GM21390 (cell line): ENCODE measurements around the gene ADAMTS16.

ENCODE experiments used
- ATAC-seq: cut with Tn5 transposase; IDR thresholded peaks from one replicate; pipeline ENCODE4 v1.9.1; 2021; ENCODE audit not compliant: unreplicated experiment

The ADAMTS16 gene

DNA sequence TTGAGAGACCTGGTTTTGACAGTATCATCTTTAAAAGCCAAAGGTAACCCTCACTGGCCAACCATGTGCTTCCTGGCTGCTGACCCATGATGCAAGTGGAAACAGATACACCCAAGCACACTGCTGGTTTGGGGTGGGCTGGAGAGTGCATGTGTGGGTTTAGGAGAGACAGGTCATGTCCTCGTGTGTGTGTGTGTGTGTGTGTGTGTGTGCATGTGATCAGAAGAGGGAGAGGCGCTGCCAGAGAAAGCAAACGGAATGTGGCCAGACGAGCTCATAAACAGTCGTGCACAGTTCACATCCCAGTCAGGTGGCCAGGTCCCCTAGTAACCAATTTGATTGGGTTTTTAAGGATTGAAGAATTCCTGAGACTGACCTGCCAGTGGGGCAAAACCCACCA lies 169.5 kb downstream of the ADAMTS16 start:
- no peak for ATAC-seq

DNA sequence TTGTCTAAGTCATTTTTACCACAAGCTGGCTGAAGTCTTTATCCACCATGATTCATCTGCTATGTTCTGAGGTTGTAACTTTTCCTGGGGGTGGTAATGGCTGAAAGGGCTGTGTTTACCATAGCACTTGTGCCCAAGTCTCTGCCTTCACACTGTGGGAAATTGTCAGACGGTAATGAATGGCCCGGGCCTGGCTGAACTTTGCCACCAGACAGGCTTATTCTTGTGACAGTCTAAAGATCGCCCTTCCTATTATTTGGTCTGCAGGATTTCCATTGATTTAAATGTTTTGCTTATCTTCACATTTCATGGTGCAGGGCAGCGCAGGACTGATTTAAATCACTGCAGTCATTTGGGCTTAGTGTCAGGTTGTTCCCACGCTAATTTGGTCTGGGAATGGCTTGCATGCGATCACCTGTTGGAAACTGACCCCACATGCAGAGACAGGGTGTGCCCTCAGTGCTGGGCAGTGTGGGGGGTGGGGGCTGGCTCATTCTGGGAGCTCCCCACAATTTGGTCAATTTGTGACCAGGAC lies 173.0 kb downstream of the ADAMTS16 start:
- no peak for ATAC-seq

DNA sequence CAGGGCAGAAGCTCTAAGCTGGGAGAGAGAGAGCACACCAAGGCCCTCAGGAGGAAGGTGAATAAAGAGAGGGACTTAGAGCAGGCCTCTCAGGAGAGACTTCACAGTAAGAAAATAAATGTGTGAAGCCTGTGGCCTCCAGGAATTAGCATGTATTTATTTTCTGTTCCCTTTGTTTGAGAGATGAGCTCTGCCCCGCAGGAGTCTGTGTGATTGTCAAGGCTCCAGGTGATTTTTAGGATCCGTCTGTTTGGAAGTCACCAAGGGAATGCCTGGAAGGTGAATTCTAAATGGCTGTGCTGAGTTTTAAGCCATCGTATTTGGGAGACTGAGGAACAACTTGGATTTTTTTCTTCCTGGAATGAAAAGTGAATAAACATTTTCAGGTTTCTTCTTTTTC lies 174.0 kb downstream of the ADAMTS16 start:
- no peak for ATAC-seq

DNA sequence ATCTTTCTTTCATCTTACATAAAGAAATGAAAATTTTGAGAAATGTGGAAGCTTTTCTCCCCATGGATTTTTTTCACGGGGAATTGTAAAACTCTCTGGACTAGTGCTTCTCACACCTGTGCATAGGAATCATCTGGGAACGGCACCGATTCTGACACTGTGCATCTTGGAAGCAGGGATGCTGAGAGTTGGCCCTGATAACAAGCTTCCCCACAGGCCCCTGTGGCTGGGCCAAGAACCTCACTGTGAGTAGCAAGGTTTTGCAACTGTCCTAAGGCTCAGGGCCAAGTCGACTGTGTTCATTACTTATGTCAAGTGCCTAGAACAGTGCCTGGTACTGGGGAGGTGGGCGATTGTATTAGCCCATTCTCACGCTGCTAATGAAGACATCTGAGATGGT lies 174.5 kb downstream of the ADAMTS16 start:
- no peak for ATAC-seq

DNA sequence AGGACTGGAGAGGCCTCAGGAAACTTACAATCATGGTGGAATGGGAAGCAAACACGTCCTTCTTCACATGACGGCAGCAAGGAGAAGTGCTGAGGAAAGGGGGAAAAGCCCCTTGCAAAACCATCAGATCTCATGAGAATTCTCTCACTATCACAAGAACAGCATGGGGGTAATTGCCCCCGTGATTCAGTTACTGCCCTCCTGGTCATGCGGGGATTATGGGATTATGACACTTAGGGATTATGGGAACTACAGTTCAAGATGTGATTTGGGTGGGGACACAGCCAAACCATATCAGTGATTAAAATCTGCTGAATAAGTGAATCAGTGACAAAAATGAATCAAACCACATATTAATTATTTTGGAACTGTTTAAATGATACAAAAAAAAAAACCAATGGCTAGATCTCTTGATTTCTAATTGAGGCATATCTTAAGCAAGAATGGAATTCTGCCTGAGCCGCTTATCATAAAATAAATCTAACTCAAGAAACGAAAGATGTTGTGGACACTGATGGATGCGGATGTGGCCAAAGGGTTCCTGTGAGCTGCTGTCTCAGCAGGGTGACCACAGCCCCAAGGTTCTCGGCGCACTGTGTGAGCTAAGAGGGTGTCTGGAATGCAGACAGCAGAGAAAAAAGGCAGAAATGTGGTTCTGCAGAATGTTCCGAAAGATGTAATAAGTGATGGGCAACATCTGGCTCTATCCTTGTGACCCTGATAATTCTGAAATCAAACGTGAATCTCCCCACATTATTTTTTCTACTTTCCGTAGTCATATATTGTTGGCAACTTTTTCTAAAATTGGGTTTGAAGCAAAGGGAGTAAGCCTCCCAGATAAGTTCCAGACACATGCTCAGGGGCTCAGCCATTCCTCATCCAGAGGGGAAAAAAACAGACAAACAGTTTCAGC lies 175.2 kb downstream of the ADAMTS16 start:
- ATAC-seq, result no peak

DNA sequence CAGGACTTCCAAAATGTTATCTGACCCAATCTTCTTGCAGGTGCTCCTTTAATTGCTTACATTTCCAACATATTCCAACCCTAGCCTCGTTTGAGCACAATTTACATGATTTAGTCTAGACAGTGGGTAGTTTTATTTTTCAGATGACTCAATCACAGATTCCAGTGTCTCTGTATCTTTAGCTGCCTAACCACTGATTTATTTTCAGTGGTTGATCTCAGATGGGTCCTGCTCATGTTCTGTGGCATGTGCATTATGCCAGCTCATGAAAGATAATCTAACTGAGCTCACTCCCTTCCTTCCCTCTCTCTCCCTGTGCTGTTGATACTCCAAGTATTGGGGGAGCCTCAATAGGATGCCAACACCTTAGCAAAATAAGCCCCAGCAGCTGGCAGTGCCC lies 176.2 kb downstream of the ADAMTS16 start:
- no peak for ATAC-seq

DNA sequence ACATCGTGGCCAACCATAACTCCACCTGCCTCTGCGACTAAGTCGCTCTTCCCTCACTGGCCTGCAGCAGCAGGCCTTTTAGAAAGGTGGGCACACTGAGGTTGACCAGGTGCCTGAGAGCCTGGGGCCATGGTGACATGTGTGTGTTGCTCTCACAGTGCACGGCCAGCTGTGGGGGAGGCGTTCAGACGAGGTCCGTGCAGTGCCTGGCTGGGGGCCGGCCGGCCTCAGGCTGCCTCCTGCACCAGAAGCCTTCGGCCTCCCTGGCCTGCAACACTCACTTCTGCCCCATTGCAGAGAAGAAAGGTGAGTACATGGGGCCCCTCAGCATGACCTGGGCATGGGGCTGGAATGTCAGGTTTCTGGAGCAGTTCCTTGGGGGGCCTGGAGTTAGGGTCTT lies 177.8 kb downstream of the ADAMTS16 start:
- no peak for ATAC-seq

DNA sequence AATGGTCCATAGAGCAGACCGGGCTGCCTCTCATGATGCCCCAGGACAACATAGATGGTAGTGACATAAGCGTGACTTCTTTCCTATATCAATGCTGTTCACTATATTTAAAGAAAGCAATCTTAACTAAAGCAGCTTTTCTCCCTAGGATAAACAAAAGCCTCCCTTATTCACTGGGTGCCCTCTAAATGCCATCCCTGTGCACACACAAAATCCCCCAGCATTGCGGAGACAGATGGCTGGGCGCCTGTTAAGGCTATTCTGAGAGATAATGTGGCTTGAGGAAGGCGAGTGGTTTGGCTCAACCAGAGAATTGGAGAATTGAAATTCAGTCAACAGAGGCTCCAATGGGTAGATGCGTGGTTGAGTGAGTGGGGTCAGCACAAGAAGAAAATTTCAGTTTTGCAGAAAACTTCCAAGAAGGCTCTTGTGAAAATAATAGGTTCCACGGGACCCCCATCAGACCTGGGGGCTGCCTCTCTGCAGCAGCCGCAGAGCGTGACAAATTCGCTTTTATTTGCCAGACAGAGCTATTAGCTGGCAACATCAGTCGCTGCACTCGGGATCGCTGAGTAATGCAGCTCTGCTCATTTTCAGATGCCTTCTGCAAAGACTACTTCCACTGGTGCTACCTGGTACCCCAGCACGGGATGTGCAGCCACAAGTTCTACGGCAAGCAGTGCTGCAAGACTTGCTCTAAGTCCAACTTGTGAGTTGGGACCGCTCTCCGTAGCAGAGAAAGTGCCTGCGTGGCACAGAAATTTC lies 178.5 kb downstream of the ADAMTS16 start:
- ATAC-seq, result no peak

DNA sequence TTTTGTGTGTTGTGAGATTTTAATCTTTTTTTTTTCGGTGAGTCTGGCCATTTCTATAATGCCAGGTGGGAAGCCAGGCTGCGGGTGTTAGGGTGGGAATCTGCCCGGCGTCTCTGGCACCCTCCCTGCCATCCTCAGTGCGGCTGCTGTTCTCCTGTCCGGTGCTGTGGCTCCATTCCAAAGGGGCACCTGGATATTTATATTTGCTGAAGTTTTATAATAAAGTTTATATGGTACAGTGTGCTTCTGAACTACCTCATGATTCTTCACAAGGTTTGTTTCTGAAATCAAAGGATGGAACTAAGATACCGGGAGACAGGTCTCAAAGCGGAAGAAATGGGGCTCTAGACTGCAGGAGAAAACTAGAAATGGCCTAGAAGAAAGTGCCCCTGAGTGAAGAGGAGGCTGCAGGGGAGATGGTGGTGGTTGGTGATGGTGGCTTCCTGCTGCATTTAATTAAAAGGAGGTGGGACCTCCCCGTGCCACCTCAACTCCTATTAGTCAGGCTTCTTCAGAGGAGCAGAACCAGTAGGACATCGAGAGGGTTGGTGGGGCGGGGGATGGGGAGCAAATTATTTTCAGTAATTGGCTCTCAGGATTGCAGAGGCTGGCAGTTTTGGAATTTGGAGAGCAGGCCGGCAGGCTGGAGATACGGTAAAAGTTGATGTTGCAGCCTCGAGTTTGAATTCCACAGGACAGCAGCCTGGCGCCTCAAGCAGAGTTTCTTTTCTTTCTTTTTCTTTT lies 180.1 kb downstream of the ADAMTS16 start:
- no peak for ATAC-seq

DNA sequence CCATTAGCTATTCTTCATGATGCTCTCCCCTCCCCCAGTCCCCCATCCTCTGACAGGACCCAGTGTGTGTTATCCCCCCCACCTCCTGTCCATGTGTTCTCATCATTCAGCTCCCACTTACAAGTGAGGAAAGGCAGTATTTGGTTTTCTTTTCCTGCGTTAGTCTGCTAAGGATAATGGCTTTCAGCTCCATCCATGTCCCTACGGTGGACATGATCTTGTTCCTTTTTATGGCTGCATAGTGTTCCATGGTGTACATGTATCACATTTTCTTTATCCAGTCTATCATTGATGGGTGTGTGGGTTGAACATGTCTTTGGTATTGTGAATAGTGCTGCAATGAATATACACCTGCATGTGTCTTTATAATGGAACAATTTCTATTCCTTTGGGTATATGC lies 181.0 kb downstream of the ADAMTS16 start:
- ATAC-seq, result no peak

DNA sequence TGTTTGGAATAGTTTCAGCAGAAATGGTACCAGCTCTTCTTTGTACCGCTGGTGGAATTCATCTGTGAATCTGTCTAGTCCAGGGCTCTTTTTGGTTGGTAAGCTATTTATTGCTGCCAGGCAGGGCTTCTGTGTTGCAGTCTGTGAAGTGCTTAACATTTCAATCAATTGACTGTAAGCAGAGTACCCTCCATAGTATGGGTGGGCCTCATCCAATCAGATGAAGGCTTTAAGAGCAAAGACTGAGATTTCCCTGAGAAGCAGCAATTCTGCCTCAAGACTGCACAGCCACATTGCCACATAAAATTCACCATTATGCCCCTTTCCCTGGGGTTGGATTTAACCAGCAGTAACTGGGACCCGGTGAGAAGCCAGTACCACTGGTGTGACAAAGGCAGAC lies 183.4 kb downstream of the ADAMTS16 start:
- ATAC-seq, result no peak

DNA sequence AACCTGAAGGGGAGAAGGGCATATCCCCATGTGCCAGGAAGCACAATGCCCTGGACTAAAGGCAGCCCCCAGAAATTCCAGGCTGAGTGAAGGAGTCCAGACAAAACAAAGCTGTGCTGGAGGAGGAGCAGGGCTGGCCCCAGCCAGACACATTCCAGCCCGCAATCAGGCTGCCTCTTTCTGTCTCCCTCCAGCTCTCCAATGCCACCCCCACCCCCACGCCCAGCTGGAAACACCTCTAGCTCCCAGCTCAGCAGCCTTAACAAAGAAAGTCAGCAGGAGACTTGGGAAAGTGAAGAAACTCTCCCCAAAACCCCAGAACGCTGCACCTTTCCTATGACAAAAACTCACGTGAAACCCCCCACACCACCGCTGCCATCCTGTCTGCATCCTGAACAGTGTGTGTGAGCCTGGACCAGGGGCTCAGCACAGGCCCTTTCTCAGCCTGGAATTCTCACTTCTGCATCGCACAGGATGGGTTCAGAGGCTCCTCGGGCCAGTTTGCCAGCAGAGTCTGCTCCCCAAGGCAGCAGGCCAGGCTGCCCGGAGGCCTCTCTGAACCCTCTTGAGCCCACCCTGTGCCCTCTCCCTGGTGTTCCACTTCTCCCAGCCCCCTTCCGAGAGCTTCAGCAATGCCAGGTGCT lies 186.1 kb downstream of the ADAMTS16 start:
- no peak for ATAC-seq

DNA sequence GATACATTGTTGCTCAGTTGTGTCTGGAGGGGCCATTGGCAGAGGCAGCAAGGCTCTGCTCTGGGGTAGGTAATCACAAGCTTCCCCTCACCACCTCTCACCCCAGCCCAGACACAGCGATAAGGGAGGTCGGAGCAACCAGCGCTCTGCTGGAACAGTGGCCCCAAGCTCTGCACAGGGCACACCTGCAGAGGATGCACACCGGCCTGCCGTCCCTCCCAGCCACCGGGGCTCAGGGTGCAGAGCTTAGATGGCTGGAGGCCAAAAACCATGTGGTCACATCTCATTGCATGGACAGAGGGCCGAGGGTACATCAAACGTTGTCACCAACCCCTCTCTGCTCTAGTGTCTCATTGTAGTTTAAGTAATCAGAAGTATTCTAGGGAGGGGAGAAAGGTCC lies 187.0 kb downstream of the ADAMTS16 start:
- ATAC-seq, result no peak

DNA sequence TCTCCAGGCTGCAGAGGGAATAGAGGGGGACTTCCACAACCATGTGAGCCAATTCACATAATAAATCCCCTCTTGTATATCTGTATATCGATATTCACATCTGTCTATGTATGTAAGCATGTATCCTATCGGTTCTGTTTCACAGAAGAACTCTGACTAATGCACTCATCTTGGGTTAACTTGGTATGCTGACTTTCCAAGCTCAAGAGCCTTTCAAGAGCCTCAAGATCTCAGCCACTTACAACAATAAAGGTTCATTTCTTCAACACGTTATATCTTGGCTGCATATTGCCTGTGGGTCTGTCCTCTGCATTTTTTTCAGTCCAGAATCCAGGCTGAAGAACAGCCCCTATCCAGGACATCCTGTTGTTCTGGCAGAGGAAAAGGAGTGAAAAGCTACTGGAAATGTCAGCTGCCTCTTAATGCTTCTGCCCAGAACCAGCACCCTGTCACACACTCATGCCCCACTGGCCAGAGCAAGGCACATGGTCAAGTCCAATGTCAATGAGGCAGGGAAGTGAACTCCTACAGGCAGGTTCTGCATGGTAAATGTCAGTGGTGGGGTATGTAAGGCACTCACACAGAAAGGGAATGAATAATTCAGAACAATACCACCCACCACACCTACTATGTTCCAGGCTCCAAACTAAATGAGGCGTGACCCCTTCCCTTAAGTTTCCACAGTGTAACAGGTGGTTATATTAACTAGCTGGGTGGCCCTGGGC lies 190.8 kb downstream of the ADAMTS16 start:
- no peak for ATAC-seq

DNA sequence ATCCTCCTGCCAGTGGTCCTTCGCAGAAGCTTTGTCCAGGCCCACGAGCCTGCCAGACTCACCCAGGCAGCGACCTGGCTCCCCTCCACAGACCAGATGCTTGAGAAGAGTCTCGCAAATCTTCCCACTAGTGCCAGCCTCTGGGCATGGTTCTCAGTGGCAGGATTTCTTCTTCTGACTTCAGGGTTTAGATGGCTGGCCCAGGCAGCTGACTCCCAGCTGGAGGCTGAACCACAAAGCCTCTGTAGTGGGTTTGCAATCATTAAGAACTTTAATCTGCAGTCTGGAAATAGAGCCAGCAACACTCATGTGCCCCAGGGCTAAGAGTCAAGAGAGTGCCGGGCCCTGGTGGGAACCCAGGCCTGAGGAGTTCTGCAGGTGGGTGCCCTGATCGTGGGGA lies 191.7 kb downstream of the ADAMTS16 start:
- ATAC-seq, result no peak

DNA sequence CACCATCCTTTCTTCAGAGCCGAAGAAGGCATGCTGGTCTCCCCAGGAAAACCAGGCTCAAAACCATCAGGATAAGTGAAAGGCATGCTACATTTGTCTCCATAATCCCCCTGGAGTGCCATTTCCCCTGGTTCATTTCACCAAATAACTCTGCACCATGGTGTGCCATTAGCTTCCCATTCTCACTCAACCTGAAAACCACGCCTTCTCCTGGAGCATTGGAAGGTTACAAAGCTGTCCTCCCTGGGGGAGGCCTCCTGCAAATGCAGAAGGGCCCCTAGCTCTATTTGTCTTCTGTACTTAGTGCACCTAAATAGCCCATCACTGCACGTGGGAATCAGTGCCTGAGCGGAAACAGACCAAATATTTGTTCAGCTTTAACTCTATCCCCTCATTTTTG lies 192.2 kb downstream of the ADAMTS16 start:
- ATAC-seq, result no peak

DNA sequence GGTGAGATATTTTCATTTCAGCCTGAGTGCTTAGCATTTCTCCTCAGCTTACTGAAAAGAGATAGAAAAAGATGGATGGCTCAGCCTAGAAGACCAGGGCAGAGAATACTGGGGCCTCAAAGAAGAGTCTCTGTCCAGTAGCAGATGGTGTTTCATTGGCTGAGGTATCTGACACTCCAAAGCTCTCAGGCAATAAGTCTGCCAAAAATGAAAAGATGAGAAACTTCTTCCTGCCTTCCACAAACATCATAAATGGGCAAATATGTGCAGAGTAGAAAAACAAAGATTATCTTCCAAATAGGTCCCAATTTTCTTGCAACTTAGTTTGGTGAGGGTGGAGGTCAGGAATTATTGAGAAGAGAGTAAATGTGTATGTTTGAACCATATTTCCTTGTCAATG lies 195.0 kb downstream of the ADAMTS16 start:
- ATAC-seq, result no peak

DNA sequence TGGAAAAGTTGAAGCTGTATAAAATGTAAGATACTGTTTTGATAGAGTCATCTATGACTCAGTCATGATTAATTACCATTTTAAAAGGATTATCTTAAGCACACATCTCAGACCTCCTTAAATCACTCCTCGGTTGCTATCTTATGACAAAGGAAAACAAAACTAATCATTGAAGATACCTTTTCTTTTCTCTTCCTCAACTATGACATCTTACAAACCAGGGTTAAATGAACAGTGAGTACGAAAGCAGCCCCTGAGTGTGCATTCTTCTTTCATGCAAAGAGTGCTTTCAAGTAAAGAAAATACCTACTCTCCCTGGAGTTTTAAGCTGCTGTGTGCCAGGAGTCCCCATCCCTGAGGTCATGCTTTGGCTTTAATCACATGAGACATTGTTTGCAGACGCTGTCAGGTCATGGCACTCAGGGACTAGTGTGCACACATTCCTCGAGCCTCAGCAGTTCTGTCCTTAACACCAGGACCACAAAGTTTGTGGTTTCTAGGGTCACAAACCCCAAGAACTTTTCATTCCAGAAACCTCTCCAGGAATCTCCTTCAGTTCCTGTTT lies 195.7 kb downstream of the ADAMTS16 start:
- no peak for ATAC-seq

DNA sequence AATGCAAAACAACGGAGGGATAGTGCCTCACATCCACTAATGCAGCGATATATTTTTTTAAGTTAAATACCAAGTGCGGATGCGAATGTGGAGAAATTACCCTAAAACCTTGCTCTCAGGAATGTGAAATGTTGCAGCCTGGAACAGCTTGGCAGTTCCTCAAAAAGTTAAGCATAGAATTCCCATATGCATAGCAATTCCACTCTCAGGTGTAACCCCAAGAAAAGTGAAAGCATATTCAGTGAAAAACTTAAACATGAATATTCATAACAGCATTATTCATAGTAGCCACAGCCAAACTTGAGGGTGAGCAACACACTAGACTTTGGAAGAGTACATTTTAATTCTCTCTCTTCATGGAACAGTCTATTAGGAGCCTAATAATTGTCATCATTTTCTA lies 199.1 kb downstream of the ADAMTS16 start:
- ATAC-seq, result no peak

DNA sequence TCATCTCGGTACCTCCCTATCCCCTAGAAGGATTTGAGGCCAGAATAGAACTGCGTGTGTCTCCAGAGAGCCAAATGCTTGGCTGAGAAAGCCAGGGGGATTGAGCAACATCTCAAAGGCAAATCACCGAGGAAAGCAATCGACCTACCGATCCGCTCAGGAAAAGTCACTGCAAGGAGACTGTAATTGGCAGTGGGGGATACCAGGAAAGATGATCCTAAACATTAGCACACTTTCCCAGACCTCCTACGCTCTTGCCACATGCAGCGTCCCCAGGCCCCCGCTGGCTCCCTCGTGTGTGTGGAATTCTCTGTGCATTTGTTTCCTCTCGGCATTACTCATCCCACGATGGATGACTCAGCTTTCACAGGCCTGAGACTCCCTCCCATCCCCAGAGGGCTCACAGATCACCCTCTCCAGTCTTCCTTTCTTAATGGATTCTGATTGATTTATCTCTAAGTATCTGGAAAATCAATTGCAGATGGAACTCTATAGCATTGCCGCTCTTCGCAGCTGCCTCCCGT lies 200.1 kb downstream of the ADAMTS16 start:
- ATAC-seq, result no peak
